MM.1S (cell line): ENCODE results near the gene EFHC2.

Source experiments
- DNase-seq: peaks from one replicate; pipeline ENCODE4 v3.0.0-alpha.2; 2015
- H2AFZ ChIP-seq: fragments of 300-600 bp; sonication (generic); 2 replicates; pipeline ENCODE4 v1.6.0; 2016; ENCODE audit warnings: antibody characterized with exemption, low read length
- H3F3A ChIP-seq: fragments of 300-600 bp; sonication (generic); 2 replicates; pipeline ENCODE4 v1.6.1; 2016; ENCODE audit warnings: mild to moderate bottlenecking, antibody characterized with exemption, low read length, moderate library complexity, mixed read lengths; ENCODE audit not compliant: insufficient read depth
- H3K27ac ChIP-seq: fragments of 300-600 bp; sonication (generic); 2 replicates; pipeline ENCODE4 v1.5.1; 2016; ENCODE audit warnings: mild to moderate bottlenecking, low read length
- H3K27me3 ChIP-seq: fragments of 300-600 bp; sonication (generic); replicated peaks from 2 replicates; pipeline ENCODE4 v1.6.0; 2016; ENCODE audit warnings: low read length; ENCODE audit not compliant: insufficient read depth
- H3K36me3 ChIP-seq: fragments of 300-600 bp; sonication (generic); replicated peaks from 2 replicates; pipeline ENCODE4 v1.6.1; 2016; ENCODE audit warnings: mild to moderate bottlenecking, low read length, mixed read lengths; ENCODE audit not compliant: insufficient read depth
- H3K4me1 ChIP-seq: fragments of 300-600 bp; sonication (generic); 2 replicates; pipeline ENCODE4 v1.6.1; 2016; ENCODE audit warnings: low read length, mixed read lengths
- H3K4me2 ChIP-seq: fragments of 300-600 bp; sonication (generic); 2 replicates; pipeline ENCODE4 v1.6.0; 2016; ENCODE audit warnings: low read depth, low read length
- H3K4me3 ChIP-seq: fragments of 300-600 bp; sonication (generic); 2 replicates; pipeline ENCODE4 v1.5.1; 2016; ENCODE audit warnings: low read length, mixed read lengths
- H3K79me2 ChIP-seq: fragments of 300-600 bp; sonication (generic); 2 replicates; pipeline ENCODE4 v1.6.1; 2016; ENCODE audit warnings: mixed run types, low read length, mixed read lengths
- H3K9ac ChIP-seq: fragments of 300-600 bp; sonication (generic); 2 replicates; pipeline ENCODE4 v1.6.1; 2016; ENCODE audit warnings: low read length, mixed read lengths
- H3K9me2 ChIP-seq: fragments of 300-600 bp; sonication (generic); replicated peaks from 2 replicates; pipeline ENCODE4 v1.6.1; 2016; ENCODE audit warnings: mild to moderate bottlenecking, low read length, mixed read lengths; ENCODE audit not compliant: insufficient read depth
- H3K9me3 ChIP-seq: fragments of 300-600 bp; sonication (generic); replicated peaks from 2 replicates; pipeline ENCODE4 v1.6.1; 2016; ENCODE audit warnings: mild to moderate bottlenecking, low read length, mixed read lengths; ENCODE audit not compliant: insufficient read depth
- H4K20me1 ChIP-seq: fragments of 300-600 bp; sonication (generic); 2 replicates; pipeline ENCODE4 v1.6.1; 2016; ENCODE audit warnings: mild to moderate bottlenecking, low read length, moderate library complexity, mixed read lengths; ENCODE audit not compliant: insufficient read depth
- EZH2 ChIP-seq: fragments of 300-600 bp; sonication (generic); optimal IDR thresholded peaks from 2 replicates; pipeline ENCODE3; 2017; ENCODE audit warnings: low read depth, mild to moderate bottlenecking, antibody characterized with exemption, low read length, mixed read lengths
- EZH2phosphoT487 ChIP-seq: fragments of 300-600 bp; sonication (generic); IDR thresholded peaks from 2 replicates; pipeline ENCODE4 v1.6.1; 2018; ENCODE audit warnings: antibody characterized with exemption, low read length
- TF ChIP-seq, protein P1 (sequence below): fragments of 300-600 bp; sonication (generic); IDR thresholded peaks from 2 replicates; pipeline ENCODE4 v1.5.1; 2016; ENCODE audit warnings: antibody characterized with exemption, low read length, mixed read lengths

The EFHC2 gene

DNA sequence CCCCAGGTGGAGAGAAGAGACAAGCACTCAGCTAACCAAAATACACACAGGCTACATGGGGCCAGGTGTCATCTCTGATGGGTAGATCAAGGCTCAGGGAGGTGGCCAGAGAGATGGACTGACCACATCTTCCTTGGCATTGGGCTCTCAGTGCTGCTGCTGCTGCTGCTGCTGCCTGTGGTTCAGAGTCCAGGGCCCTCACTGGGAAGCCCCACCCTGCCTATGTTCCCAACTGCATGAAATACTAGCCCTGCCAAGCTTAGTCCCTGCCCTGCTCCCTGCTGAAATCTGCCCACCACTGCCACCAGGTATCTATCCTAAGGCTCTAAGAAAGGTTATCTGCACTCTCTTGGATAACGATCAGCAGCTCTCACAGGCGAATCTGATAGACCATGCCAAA lies 118.7 kb downstream of the EFHC2 start:
- Histone ChIP-seq H3K36me3 (no peaks in the 10 kb centered on the region), H3K27ac (no peak overlapping the region)
- no peak for DNase-seq

DNA sequence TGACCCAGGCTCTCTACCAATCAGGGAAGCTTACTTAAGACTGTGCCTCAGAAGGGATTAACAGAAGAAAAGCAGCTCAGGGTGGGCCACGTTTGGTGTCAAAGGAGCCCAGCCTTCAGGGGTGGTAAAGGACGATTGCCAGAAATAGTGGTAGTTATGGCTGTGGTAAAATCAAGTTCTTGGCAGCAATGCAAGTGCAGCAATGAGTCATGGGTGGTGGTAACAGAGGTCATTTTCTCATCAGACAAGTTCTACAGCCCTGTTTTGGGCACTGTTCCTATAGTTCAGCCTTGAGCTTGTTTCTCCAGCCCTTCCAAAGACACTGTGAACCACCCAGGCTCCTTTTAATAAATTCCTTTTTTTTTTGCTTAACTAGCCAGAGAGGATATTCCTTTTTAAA lies 120.3 kb downstream of the EFHC2 start:
- Histone ChIP-seq H3K27me3 (no peaks in the 10 kb centered on the region), H3K4me3 (no peak overlapping the region), H3K9me3 (no peaks in the 10 kb centered on the region), H3K79me2 (no peaks in the 10 kb centered on the region), H2AFZ (no peak overlapping the region), H3K4me1 (no peaks in the 10 kb centered on the region), H4K20me1 (no peaks in the 10 kb centered on the region), H3K9ac (no peak overlapping the region), H3K27ac (no peak overlapping the region), H3K36me3 (no peaks in the 10 kb centered on the region), H3F3A (no peaks in the 10 kb centered on the region), H3K4me2 (no peak overlapping the region), H3K9me2 (no peaks in the 10 kb centered on the region)
- DNase-seq, result no peak
- TF ChIP-seq, protein P1, sequence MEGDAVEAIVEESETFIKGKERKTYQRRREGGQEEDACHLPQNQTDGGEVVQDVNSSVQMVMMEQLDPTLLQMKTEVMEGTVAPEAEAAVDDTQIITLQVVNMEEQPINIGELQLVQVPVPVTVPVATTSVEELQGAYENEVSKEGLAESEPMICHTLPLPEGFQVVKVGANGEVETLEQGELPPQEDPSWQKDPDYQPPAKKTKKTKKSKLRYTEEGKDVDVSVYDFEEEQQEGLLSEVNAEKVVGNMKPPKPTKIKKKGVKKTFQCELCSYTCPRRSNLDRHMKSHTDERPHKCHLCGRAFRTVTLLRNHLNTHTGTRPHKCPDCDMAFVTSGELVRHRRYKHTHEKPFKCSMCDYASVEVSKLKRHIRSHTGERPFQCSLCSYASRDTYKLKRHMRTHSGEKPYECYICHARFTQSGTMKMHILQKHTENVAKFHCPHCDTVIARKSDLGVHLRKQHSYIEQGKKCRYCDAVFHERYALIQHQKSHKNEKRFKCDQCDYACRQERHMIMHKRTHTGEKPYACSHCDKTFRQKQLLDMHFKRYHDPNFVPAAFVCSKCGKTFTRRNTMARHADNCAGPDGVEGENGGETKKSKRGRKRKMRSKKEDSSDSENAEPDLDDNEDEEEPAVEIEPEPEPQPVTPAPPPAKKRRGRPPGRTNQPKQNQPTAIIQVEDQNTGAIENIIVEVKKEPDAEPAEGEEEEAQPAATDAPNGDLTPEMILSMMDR, result no peak
- TF ChIP-seq EZH2 (no peak), EZH2phosphoT487 (no peak)

More for the DNA sequence above, 118.7 kb downstream of the EFHC2 start:
- H3K9me2 ChIP-seq, result no peaks in the 10 kb centered on the region
- H3K27me3 ChIP-seq, result no peaks in the 10 kb centered on the region
- H2AFZ ChIP-seq, result no peak overlapping the region
- no peaks in the 10 kb centered on the region for H3K9me3 ChIP-seq
- no peaks in the 10 kb centered on the region for H3K79me2 ChIP-seq
- H4K20me1 ChIP-seq, result no peaks in the 10 kb centered on the region
- H3F3A ChIP-seq, result no peaks in the 10 kb centered on the region
- H3K4me1 ChIP-seq, result no peaks in the 10 kb centered on the region
- no peak overlapping the region for H3K9ac ChIP-seq
- no peak overlapping the region for H3K4me2 ChIP-seq
- H3K4me3 ChIP-seq, result no peak overlapping the region
- TF ChIP-seq, protein P1, result no peak
- TF ChIP-seq EZH2phosphoT487, result no peak
- TF ChIP-seq EZH2, result no peak

DNA sequence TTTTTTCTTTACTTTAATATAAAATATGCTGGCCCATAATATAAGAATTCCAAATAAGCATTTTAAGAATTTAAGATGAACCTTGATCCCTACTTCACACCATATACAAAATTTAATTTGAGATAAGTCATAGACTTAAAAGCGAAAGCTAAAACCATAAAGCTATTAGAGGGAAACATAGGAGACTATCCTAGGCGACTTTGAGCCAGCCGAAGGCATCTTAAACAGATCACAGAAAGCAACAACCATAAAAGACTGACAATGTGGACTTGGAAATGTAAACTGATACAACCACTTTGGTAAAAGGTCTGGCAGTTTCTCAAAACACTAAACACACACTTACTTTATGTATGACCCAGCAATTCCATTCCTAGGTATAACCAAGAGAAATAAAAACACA lies 125.0 kb downstream of the EFHC2 start:
- Histone ChIP-seq H2AFZ (no peak overlapping the region), H3K9me3 (no peaks in the 10 kb centered on the region), H3K27ac (no peak overlapping the region), H3K36me3 (no peaks in the 10 kb centered on the region), H3K9ac (no peak overlapping the region), H3K4me2 (no peak overlapping the region), H4K20me1 (no peaks in the 10 kb centered on the region), H3K9me2 (no peaks in the 10 kb centered on the region), H3K4me1 (no peaks in the 10 kb centered on the region), H3K4me3 (no peak overlapping the region), H3K27me3 (no peaks in the 10 kb centered on the region), H3F3A (no peaks in the 10 kb centered on the region), H3K79me2 (no peaks in the 10 kb centered on the region)
- TF ChIP-seq EZH2phosphoT487, result no peak
- TF ChIP-seq EZH2, result no peak
- TF ChIP-seq, protein P1, result no peak
- DNase-seq, result no peak
